ENCODE measurements around the gene KRTAP12-3. TPM values are rescaled to one million over a fixed set of nuclear protein-coding genes. Genes with fewer than 3 reads are reported as not detected.
"Not testable (repeated sequence)": the region's sequence is repeated elsewhere in the genome, so short reads cannot be mapped to it uniquely, and the experiment has no call there.

KRTAP12-3 gene
- total and polyA plus RNA-seq, 2 experiments from 2014 or later: not detected

DNA sequence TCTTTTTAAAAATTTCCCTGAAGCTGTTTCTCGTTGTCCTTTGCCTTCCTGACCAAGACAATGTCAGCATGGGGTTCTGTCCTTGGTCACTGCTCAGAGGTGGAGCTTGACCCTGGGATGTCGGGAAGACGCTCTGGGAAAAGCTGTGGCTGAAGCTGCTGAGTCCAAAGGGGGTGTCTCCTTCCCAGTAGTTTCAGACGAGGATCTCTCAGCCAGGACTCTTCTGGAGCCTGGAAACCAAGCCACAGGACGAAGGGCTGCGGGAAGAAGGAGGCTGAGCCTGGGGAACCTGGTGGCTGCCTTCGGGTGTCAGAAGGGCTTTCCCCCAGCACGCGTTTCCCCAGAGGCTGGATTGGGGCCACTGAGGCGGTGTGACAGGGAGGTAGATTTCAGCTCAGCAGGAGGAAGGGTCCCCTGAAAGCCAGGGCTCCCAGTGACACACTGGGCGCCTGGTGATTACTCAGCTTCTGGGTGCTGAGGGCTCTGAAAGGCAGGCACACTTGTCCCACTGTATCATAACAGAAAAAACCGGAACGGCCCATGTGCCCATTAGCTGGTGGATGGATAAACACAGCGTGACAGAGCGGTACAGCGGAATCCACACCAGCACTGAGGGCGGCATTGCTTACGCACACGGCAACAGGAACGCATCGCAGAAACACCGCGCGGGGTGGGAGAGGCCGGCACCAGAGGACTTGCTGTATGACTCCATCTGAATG, 29.3 kb downstream of the KRTAP12-3 start:
- H3K4me1 ChIP-seq (ENCODE audit: insufficient read depth): no peaks in the 10 kb centered on the region
- H3K27ac ChIP-seq: no peak overlapping the region
- no peaks in the 10 kb centered on the region for H3K36me3 ChIP-seq (ENCODE audit: low read depth)
- H3K4me2 ChIP-seq (ENCODE audit: unreplicated experiment): no peak overlapping the region
- peaks cover 33% of the 10 kb centered on the region for H3K27me3 ChIP-seq (replicated peaks; ENCODE audit: insufficient read depth)
- H2AFZ ChIP-seq: no peak overlapping the region
- no peak overlapping the region for H3K9ac ChIP-seq
- H3K4me3 ChIP-seq: no peak overlapping the region
- H3K9me3 ChIP-seq (ENCODE audit: low read depth): no peaks in the 10 kb centered on the region
- no peaks in the 10 kb centered on the region for H3K9me2 ChIP-seq (ENCODE audit: insufficient read depth)
- H3K79me2 ChIP-seq (ENCODE audit: insufficient read depth): no peaks in the 10 kb centered on the region
- in situ Hi-C loops (cut with MboI): no loop called here
- H3F3A ChIP-seq (ENCODE audit: insufficient read depth): no peaks in the 10 kb centered on the region
- no peaks in the 10 kb centered on the region for H4K20me1 ChIP-seq (ENCODE audit: insufficient read depth)
- DNase-seq: no peak
- 38 to 40% methylated on average over 25 of the region's 25 CpGs for WGBS, 2 experiments (ENCODE audit: low coverage in 1 of 2, low lambda C conversion rate in 2 of 2, missing lambda C conversion rate in 2 of 2)
- TF ChIP-seq EZH2phosphoT487 (IDR thresholded peaks at IDR 0.05; ENCODE audit: insufficient read depth, low read depth): no peak
- no peak for TF ChIP-seq EZH2 (IDR thresholded peaks at IDR 0.05; ENCODE audit: insufficient read depth, poor library complexity, severe bottlenecking)

DNA sequence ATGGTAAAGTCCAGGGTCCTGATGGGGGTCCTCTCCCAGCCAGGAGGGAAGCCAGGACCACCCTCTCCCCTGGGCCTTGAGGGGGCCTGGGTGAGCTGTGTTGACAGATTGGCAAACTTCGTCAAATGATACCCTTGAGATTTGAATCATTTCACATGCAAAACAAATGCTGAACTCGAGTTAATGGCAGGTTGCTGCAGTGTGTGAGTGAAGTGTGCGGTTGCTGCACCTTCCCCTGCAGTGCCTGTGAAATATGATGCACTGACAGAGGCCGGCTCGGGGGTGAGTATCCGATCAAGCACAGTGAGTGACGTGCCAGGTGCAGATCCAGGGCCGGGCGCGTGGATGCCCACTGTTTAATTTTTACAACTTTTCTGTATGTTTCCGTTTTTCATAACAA, 29.9 kb downstream of the KRTAP12-3 start:
- H3F3A ChIP-seq (ENCODE audit: insufficient read depth): no peaks in the 10 kb centered on the region
- no peak overlapping the region for H3K9ac ChIP-seq
- no peaks in the 10 kb centered on the region for H3K4me1 ChIP-seq (ENCODE audit: insufficient read depth)
- H3K4me2 ChIP-seq (ENCODE audit: unreplicated experiment): no peak overlapping the region
- WGBS, 2 experiments (ENCODE audit: low coverage in 1 of 2, low lambda C conversion rate in 2 of 2, missing lambda C conversion rate in 2 of 2): 22 to 25% methylated on average over 11 of the region's 11 CpGs
- no peaks in the 10 kb centered on the region for H4K20me1 ChIP-seq (ENCODE audit: insufficient read depth)
- no peaks in the 10 kb centered on the region for H3K9me3 ChIP-seq (ENCODE audit: low read depth)
- no peaks in the 10 kb centered on the region for H3K36me3 ChIP-seq (ENCODE audit: low read depth)
- no peaks in the 10 kb centered on the region for H3K79me2 ChIP-seq (ENCODE audit: insufficient read depth)
- H2AFZ ChIP-seq: no peak overlapping the region
- TF ChIP-seq EZH2phosphoT487 (IDR thresholded peaks at IDR 0.05; ENCODE audit: insufficient read depth, low read depth): no peak
- no peak for TF ChIP-seq EZH2 (IDR thresholded peaks at IDR 0.05; ENCODE audit: insufficient read depth, poor library complexity, severe bottlenecking)
- DNase-seq: no peak
- H3K27ac ChIP-seq: no peak overlapping the region
- no peaks in the 10 kb centered on the region for H3K9me2 ChIP-seq (ENCODE audit: insufficient read depth)
- H3K4me3 ChIP-seq: no peak overlapping the region
- in situ Hi-C loops (cut with MboI): no loop called here
- H3K27me3 ChIP-seq (replicated peaks; ENCODE audit: insufficient read depth): peaks cover 33% of the 10 kb centered on the region

DNA sequence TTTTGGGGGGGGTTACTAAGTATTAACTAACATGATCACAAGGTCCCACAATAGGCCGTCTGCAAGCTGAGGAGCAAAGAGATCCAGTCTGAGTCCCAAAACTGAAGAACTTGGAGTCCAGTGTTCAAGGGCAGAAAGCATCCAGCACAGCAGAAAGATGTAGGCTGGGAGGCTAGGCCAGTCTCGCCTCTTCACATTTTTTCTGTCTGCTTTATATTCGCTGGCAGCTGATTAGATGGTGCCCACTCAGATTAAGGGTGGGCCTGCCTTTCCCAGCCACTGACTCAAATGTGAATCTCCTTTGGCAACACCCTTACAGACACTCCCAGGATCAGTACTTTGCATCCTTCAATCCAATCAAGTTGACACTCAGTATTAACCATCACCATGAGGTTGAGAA, 32.0 kb downstream of the KRTAP12-3 start:
- 36 to 38% methylated on average over 3 of the region's 3 CpGs for WGBS, 2 experiments (ENCODE audit: low coverage in 1 of 2, low lambda C conversion rate in 2 of 2, missing lambda C conversion rate in 2 of 2)
- H3K4me1 ChIP-seq (ENCODE audit: insufficient read depth); H3K4me3 ChIP-seq; H3K36me3 ChIP-seq (ENCODE audit: low read depth); in situ Hi-C loops (cut with MboI); H2AFZ ChIP-seq; H3K4me2 ChIP-seq (ENCODE audit: unreplicated experiment); H3K9me3 ChIP-seq (ENCODE audit: low read depth); H3K9me2 ChIP-seq (ENCODE audit: insufficient read depth); H4K20me1 ChIP-seq (ENCODE audit: insufficient read depth); H3K79me2 ChIP-seq (ENCODE audit: insufficient read depth); DNase-seq; H3F3A ChIP-seq (ENCODE audit: insufficient read depth); H3K9ac ChIP-seq; H3K27ac ChIP-seq: not testable (repeated sequence)
- peaks cover 24% of the 10 kb centered on the region for H3K27me3 ChIP-seq (replicated peaks; ENCODE audit: insufficient read depth)

DNA sequence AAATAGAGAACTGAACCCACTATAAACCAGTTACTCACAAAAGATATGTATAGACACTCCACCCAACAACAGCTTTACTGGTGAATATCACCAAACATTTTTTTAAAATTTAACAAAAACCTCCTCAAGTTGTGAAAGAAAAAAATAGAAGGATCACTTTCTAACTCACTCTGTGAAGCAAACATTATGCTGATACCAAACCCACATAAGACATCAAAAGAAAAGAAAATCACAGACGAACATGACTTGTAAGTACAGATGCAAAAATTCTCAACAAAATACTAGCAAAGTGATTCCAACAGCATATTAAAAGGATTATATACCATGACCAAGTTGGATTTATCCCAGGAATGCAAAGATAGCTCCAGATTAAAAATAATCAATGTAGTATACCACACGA, 34.0 kb downstream of the KRTAP12-3 start:
- H3K4me1 ChIP-seq (ENCODE audit: insufficient read depth): no peaks in the 10 kb centered on the region
- WGBS, 2 experiments (ENCODE audit: low coverage in 1 of 2, low lambda C conversion rate in 2 of 2, missing lambda C conversion rate in 2 of 2): 3 to 6% methylated on average over 2 of the region's 2 CpGs
- no peak for DNase-seq
- H3K9me2 ChIP-seq (ENCODE audit: insufficient read depth): no peaks in the 10 kb centered on the region
- H3K9me3 ChIP-seq (ENCODE audit: low read depth): no peaks in the 10 kb centered on the region
- no peaks in the 10 kb centered on the region for H3K36me3 ChIP-seq (ENCODE audit: low read depth)
- no peak overlapping the region for H2AFZ ChIP-seq
- peaks cover 37% of the 10 kb centered on the region for H3K27me3 ChIP-seq (replicated peaks; ENCODE audit: insufficient read depth)
- H3K79me2 ChIP-seq (ENCODE audit: insufficient read depth): no peaks in the 10 kb centered on the region
- no peak overlapping the region for H3K4me3 ChIP-seq
- H3K27ac ChIP-seq: no peak overlapping the region
- H4K20me1 ChIP-seq (ENCODE audit: insufficient read depth): no peaks in the 10 kb centered on the region
- in situ Hi-C loops (cut with MboI): no loop called here
- H3K4me2 ChIP-seq (ENCODE audit: unreplicated experiment): no peak overlapping the region
- TF ChIP-seq EZH2phosphoT487 (IDR thresholded peaks at IDR 0.05; ENCODE audit: insufficient read depth, low read depth) (no peak), EZH2 (IDR thresholded peaks at IDR 0.05; ENCODE audit: insufficient read depth, poor library complexity, severe bottlenecking) (no peak)
- H3K9ac ChIP-seq: no peak overlapping the region
- H3F3A ChIP-seq (ENCODE audit: insufficient read depth): no peaks in the 10 kb centered on the region
